ENCODE results near the gene TFAP2E.

GRCh38 chr1:35605071-35605866, 32.2 kb downstream of the TFAP2E start:
- no peak for TF ChIP-seq CTCF (IDR thresholded peaks at IDR 0.05; ENCODE audit: poor library complexity)
- TF ChIP-seq EZH2 (IDR thresholded peaks at IDR 0.05; ENCODE audit: borderline replicate concordance): no peak
